Measurements from ENCODE around the gene ATP2A3. TPM values are rescaled to one million over a fixed set of nuclear protein-coding genes. Genes with fewer than 3 reads are reported as not detected.

Gene ATP2A3
- total RNA-seq, 1 experiment from 2014 or later = 4.5 TPM

GRCh38 chr17:3918372-3919122 is 45.7 kb downstream of the ATP2A3 start:
- Mint-ChIP-seq H3K27me3 (ENCODE audit: unreplicated experiment) (no peaks in the 10 kb centered on the region), H3K36me3 (ENCODE audit: insufficient read depth, unreplicated experiment) (no peaks in the 10 kb centered on the region), H3K9me3 (ENCODE audit: low read depth, unreplicated experiment) (no peaks in the 10 kb centered on the region), H3K4me1 (ENCODE audit: low read depth, unreplicated experiment) (no peaks in the 10 kb centered on the region), H3K4me3 (ENCODE audit: low read depth, unreplicated experiment) (no peak overlapping the region), H3K27ac (ENCODE audit: unreplicated experiment) (no peak overlapping the region)
- no TSS peak for BruUV-seq (replicated peaks)
- TF ChIP-seq CTCF (IDR thresholded peaks at IDR 0.05; ENCODE audit: unreplicated experiment) = no peak
- intact Hi-C loops (cut with micrococcal nuclease; ENCODE audit: unreplicated experiment) = loop anchor here (10.0 kb wide), 1 partner anchor 156 kb away; no protein-coding TSS in a partner anchor
- DNase-seq = no peak
- CTCF ChIA-PET = no interaction called here

GRCh38 chr17:3917391-3917931 is 46.8 kb downstream of the ATP2A3 start:
- Mint-ChIP-seq H3K36me3 (ENCODE audit: insufficient read depth, unreplicated experiment) (no peaks in the 10 kb centered on the region), H3K4me3 (ENCODE audit: low read depth, unreplicated experiment) (no peak overlapping the region), H3K4me1 (ENCODE audit: low read depth, unreplicated experiment) (no peaks in the 10 kb centered on the region), H3K9me3 (ENCODE audit: low read depth, unreplicated experiment) (no peaks in the 10 kb centered on the region), H3K27ac (ENCODE audit: unreplicated experiment) (no peak overlapping the region), H3K27me3 (ENCODE audit: unreplicated experiment) (no peaks in the 10 kb centered on the region)
- no peak for TF ChIP-seq CTCF (IDR thresholded peaks at IDR 0.05; ENCODE audit: unreplicated experiment)
- no TSS peak for BruUV-seq (replicated peaks)
- CTCF ChIA-PET = no interaction called here
- intact Hi-C loops (cut with micrococcal nuclease; ENCODE audit: unreplicated experiment) = loop anchor here (10.0 kb wide), 1 partner anchor 157 kb away; no protein-coding TSS in a partner anchor
- DNase-seq = peak; percentile 19

GRCh38 chr17:3916825-3917224 is 47.4 kb downstream of the ATP2A3 start:
- Mint-ChIP-seq H3K27me3 (ENCODE audit: unreplicated experiment) (no peaks in the 10 kb centered on the region), H3K4me3 (ENCODE audit: low read depth, unreplicated experiment) (no peak overlapping the region), H3K36me3 (ENCODE audit: insufficient read depth, unreplicated experiment) (no peaks in the 10 kb centered on the region), H3K27ac (ENCODE audit: unreplicated experiment) (no peak overlapping the region), H3K9me3 (ENCODE audit: low read depth, unreplicated experiment) (no peaks in the 10 kb centered on the region), H3K4me1 (ENCODE audit: low read depth, unreplicated experiment) (no peaks in the 10 kb centered on the region)
- no peak for DNase-seq
- no peak for TF ChIP-seq CTCF (IDR thresholded peaks at IDR 0.05; ENCODE audit: unreplicated experiment)
- intact Hi-C loops (cut with micrococcal nuclease; ENCODE audit: unreplicated experiment) = loop anchor here (10.0 kb wide), 1 partner anchor 158 kb away; no protein-coding TSS in a partner anchor
- CTCF ChIA-PET = interaction anchor here (1.2 kb wide), 1 partner anchor 158 kb away, joined by 3 read pairs; no protein-coding TSS in a partner anchor
- no TSS peak for BruUV-seq (replicated peaks)

GRCh38 chr17:3915995-3916696 is 48.1 kb downstream of the ATP2A3 start, which contains the start of gene P2RX1:
Gene P2RX1 (minus strand): TSS chr17:3916465. CDS start chr17:3916225, 240 bp downstream.
- CTCF ChIA-PET = interaction anchor here (1.2 kb wide), 1 partner anchor 158 kb away, joined by 3 read pairs; no protein-coding TSS in a partner anchor
- no peaks in the 10 kb centered on the region for H3K36me3 Mint-ChIP-seq (ENCODE audit: insufficient read depth, unreplicated experiment)
- intact Hi-C loops (cut with micrococcal nuclease; ENCODE audit: unreplicated experiment) = loop anchor here (10.0 kb wide), 1 partner anchor 159 kb away; no protein-coding TSS in a partner anchor
- no peak for TF ChIP-seq CTCF (IDR thresholded peaks at IDR 0.05; ENCODE audit: unreplicated experiment)
- H3K27me3 Mint-ChIP-seq (ENCODE audit: unreplicated experiment) = no peaks in the 10 kb centered on the region
- H3K4me3 Mint-ChIP-seq (ENCODE audit: low read depth, unreplicated experiment) = no peak within 1 kb of the TSS
- H3K9me3 Mint-ChIP-seq (ENCODE audit: low read depth, unreplicated experiment) = no peaks in the 10 kb centered on the region
- no peak within 1 kb of the TSS for H3K27ac Mint-ChIP-seq (ENCODE audit: unreplicated experiment)
- no peaks in the 10 kb centered on the region for H3K4me1 Mint-ChIP-seq (ENCODE audit: low read depth, unreplicated experiment)
- BruUV-seq (replicated peaks) = no TSS peak
- DNase-seq = no peak
